T-helper 2 cell treated with Interferon-gamma antibody and Interleukin-4, amounts not matched to agents 5 μg/mL and 100 μg/mL, for 36 hours (primary cell): ENCODE measurements around the gene RPH3AL.
"Not testable (repeated sequence)": the region's sequence is repeated elsewhere in the genome, so short reads cannot be mapped to it uniquely, and the experiment has no call there.

Source experiments
- DNase-seq: peaks from one replicate; pipeline ENCODE4 v3.0.0; 2021; ENCODE audit warnings: low spot score
- H3K27ac Mint-ChIP-seq: one replicate; pipeline ENCODE4 v1.8.0; 2021; ENCODE audit warnings: mild to moderate bottlenecking, mixed read lengths
- H3K27me3 Mint-ChIP-seq: one replicate; pipeline ENCODE4 v1.8.0; 2021; ENCODE audit warnings: low read depth, mixed read lengths
- H3K36me3 Mint-ChIP-seq: one replicate; pipeline ENCODE4 v1.8.0; 2021; ENCODE audit warnings: low read depth, mixed read lengths
- H3K4me1 Mint-ChIP-seq: one replicate; pipeline ENCODE4 v1.8.0; 2021; ENCODE audit warnings: low read depth, mixed read lengths
- H3K4me3 Mint-ChIP-seq: one replicate; pipeline ENCODE4 v1.8.0; 2022; ENCODE audit warnings: mild to moderate bottlenecking, moderate library complexity, mixed read lengths
- H3K9me3 Mint-ChIP-seq: one replicate; pipeline ENCODE4 v1.8.0; 2021; ENCODE audit warnings: mixed read lengths

Gene RPH3AL

DNA sequence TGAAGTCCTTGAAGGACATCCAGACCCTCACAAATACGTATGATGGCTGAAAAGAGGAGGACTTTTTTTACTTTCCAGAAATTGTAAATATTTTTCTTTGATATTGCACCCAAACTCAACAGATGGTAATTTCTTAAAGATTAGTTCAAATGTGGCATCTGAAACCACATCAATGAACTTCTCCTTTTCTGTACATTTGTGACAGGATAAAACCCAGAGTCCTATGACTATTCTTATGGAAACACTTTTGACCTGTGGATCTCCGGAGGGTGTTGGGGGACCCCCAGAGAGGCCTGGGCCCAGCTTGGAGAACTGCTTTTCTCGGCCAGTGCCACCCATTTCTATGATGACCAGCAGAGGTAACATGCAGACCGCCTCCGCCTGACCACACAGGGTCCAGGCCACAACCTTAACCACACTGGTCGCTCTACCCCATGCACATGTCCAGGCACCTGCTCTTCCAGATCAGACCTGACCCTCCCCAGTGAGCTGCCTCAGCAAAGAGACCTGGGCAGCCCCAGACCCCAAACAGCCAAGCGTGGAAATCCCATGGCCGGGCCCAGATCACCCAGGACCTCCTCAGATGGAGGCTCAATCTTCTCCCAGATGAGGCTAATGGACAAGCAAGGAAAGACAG is 22.7 kb downstream of the RPH3AL start:
- Mint-ChIP-seq H3K36me3 (no peaks in the 10 kb centered on the region), H3K9me3 (no peaks in the 10 kb centered on the region), H3K4me3 (no peak overlapping the region), H3K4me1 (peaks cover 5% of the 10 kb centered on the region), H3K27ac (no peak overlapping the region), H3K27me3 (peaks cover 27% of the 10 kb centered on the region)
- no peak for DNase-seq

DNA sequence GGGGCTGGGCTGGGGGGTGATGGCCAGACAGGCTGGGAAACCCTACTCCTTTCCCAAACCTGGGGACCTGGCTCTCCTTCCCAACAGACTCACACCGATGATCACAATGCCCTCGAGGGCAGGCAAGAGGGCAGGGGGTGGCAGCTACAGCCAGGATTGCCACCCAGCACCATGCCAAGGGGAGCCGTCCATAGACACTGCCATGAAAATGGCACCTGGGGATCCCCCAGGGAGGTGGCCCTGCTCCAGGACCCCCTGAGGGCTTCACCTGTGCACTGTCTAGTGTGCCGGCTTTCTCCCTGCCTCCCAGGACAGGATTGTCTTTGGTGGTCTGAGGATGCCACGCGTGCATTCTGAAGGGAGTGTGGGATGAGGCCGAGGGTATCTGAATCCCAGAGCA is 24.6 kb downstream of the RPH3AL start:
- H3K36me3 Mint-ChIP-seq = no peaks in the 10 kb centered on the region
- H3K4me1 Mint-ChIP-seq = peaks cover 5% of the 10 kb centered on the region
- no peak for DNase-seq
- peaks cover 20% of the 10 kb centered on the region for H3K27me3 Mint-ChIP-seq
- H3K27ac Mint-ChIP-seq = no peak overlapping the region
- no peaks in the 10 kb centered on the region for H3K9me3 Mint-ChIP-seq
- no peak overlapping the region for H3K4me3 Mint-ChIP-seq

DNA sequence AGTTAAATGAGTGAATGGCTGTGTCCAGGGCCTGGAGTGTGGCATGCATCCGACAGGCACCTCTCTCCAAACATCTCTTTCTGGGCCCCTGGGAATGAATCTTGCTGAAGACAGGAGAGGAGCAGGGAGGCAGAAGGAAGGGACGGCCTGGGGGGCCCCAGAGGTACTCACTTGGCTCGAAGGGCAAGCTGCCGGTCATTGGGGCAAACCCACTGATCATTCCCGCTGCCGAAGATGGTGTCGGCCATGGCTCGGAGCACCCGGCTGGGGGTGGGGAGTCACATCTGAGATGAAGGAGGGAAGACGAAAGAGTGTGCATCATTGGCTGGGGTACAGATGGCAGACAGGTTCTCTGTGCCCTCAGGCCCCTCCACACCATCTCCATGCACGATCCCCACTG is 25.3 kb downstream of the RPH3AL start:
- H3K36me3 Mint-ChIP-seq = no peaks in the 10 kb centered on the region
- H3K27ac Mint-ChIP-seq = no peak overlapping the region
- H3K9me3 Mint-ChIP-seq = no peaks in the 10 kb centered on the region
- DNase-seq = no peak
- peaks cover 20% of the 10 kb centered on the region for H3K27me3 Mint-ChIP-seq
- peaks cover 5% of the 10 kb centered on the region for H3K4me1 Mint-ChIP-seq
- no peak overlapping the region for H3K4me3 Mint-ChIP-seq

DNA sequence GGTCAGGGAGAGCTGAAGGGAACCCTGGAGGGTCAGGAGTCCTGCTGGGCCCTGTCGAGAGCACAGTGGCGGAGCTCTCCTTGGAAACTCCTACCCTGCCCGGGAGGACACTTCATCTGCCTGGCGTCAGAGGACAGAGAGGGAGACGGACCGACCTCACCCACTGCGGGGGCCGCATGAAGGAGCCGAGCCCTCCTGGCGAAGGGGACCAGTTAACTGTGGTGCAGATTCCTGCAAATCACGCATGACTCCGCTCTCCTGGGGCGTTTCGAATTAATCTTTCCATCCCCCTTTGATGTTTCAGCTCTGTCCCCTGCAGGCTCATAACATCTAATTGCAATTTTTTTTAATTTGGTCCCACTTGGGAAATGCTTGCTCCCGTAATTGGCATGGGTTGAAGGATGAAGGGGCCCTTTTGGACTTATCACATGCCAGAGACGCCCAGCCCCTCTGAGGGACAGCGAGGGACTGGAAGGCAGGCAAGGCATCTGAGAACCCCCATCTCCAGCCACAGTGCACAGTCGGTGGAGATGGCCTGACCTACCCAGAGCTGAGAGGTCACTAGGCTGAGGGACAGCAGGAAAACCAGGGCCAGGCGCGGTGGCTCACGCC is 26.5 kb downstream of the RPH3AL start:
- no peaks in the 10 kb centered on the region for H3K9me3 Mint-ChIP-seq
- H3K36me3 Mint-ChIP-seq = no peaks in the 10 kb centered on the region
- H3K4me3 Mint-ChIP-seq = no peak overlapping the region
- no peak overlapping the region for H3K27ac Mint-ChIP-seq
- peaks cover 3% of the 10 kb centered on the region for H3K4me1 Mint-ChIP-seq
- H3K27me3 Mint-ChIP-seq = peaks cover 12% of the 10 kb centered on the region
- DNase-seq = no peak

DNA sequence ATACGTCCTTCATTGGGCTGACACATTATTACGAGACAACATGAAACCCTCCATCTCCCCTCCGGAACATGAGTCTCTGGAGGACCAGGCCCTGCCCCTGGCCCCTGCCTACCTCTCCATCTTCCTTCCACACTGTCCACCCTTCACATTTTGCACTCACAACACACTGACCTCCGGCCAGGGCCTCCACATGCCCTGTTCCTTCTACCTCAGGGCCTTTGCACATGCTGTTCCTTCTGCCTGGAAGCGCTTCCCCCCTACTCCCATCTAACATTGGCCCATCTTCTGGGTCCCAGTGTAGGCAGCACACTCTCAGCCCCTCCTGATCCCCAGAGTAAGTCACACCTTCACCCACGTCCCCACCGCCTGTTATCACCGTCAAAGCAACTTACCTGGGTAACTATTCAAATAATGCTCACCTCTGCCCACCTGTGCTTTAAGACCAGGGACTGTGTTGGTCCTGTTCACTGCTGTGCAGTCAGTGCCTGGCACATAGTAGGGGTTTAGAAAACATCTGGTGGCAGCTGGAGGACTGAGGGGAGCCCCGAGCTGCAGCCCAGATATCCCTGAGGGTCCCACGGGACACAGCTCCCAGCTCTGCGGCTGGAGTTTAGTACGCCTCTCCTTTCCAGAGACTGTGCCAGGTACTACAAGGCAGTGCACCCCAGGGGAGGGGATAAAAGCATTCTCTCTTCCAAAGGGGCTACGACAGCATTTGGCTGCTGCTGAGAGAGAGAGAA is 27.2 kb downstream of the RPH3AL start:
- Mint-ChIP-seq H3K36me3 (no peaks in the 10 kb centered on the region), H3K4me3 (no peak overlapping the region), H3K27me3 (peaks cover 9% of the 10 kb centered on the region), H3K9me3 (no peaks in the 10 kb centered on the region), H3K4me1 (no peaks in the 10 kb centered on the region), H3K27ac (no peak overlapping the region)
- no peak for DNase-seq

DNA sequence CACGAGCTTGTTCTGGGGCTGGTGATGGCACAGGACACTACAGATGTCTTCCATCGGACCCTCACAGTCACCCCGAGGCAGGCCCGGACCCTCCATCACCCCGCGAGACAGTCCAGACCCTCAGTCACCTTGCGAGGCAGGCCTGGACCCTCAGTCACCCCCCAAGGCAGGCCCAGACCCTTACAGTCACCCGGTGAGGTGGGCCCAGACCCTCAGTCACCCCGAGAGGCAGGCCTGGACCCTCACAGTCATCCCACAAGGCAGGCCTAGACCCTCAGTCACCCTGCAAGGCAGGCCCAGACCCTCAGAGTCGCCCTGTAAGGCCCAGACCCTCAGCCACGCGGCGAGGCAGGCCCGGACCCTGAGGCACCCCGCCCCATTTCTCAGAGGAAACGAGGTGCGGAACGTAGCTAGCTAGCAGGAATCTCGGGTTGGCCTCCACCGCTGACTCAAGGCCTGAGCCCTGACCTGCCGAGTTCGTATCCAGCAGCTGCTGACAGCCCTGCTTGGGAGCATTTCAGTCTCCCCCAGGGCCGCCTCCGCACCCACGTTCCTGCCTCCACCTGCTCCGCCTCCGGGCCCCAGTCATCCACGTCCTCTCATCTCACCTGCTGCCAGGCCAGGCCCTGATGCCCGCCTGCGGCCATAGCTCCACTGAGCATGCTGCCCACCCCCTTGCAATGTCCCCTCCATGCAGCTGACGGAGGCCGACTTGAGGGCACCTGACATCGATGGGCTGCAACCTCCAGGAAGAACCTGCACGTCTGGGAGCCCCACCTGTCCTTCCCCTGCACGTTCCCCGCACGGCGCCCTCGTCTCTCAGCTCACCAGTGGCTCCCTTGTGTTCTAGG is 28.7 kb downstream of the RPH3AL start:
- Mint-ChIP-seq H3K9me3 (no peaks in the 10 kb centered on the region), H3K27me3 (peaks cover 2% of the 10 kb centered on the region), H3K36me3 (no peaks in the 10 kb centered on the region), H3K4me3 (no peak overlapping the region), H3K27ac (no peak overlapping the region), H3K4me1 (no peaks in the 10 kb centered on the region)
- no peak for DNase-seq

DNA sequence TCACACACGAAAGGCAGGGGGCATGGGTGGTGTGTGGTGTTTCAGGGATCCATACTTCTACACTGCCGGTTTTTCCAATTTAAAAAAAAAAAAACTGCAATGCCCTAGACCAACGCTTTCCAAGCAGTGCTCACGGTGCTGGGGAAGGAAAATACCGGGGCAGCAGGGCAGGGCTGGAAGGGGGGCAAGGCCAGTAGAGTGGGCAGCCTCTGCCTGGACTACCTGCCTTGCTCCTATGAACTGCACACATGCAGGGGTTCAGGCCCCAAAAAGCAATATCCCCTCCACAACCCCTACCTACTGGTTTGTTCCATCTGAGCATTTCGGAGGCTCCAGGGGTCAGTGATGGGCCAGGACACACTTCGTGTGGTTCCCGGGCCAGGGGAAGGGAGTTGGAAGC is 29.4 kb downstream of the RPH3AL start:
- Mint-ChIP-seq H3K27me3 (no peaks in the 10 kb centered on the region), H3K4me3 (no peak overlapping the region), H3K9me3 (peaks cover 7% of the 10 kb centered on the region), H3K27ac (no peak overlapping the region), H3K36me3 (no peaks in the 10 kb centered on the region), H3K4me1 (no peaks in the 10 kb centered on the region)
- DNase-seq = no peak

DNA sequence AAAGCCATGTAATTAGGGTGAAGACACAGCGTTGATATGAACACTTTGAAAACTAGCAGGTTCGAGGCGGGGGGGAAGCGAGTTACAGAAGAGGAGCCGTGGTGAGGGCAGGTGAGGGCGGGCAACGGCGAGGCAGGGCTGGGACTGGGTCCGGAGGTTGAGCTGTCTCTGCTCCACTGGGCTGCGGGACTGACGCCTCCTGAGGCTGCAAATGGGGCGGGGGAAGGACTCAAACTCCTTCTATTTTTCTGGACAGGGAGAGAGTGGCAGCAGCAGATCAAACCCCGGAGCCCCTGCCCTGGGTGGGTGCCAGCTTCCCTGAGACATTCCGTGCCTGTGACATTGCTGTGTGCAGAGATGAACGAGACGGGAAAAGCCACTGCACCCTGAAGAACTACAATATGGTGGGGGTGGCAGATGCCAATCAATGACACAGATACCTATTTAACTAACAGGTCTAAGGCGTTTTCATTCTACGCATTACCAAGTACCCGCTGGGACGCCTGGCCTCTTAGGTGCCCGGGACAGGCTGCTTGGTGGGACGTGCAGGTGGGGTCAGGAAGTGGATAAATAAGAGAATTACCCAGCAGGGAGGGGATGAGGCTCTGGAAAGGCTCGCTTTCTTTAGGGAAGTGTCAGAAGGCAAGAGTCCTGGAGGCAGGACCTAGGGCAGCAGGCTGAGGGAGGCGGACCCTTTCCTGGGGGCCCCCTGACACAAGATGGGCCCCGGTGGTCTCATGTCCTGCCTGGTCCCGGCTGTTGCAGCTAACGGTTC is 30.4 kb downstream of the RPH3AL start:
- Mint-ChIP-seq H3K9me3 (peaks cover 13% of the 10 kb centered on the region), H3K4me1 (no peaks in the 10 kb centered on the region), H3K36me3 (no peaks in the 10 kb centered on the region), H3K27me3 (no peaks in the 10 kb centered on the region), H3K27ac (no peak overlapping the region), H3K4me3 (no peak overlapping the region)
- no peak for DNase-seq

DNA sequence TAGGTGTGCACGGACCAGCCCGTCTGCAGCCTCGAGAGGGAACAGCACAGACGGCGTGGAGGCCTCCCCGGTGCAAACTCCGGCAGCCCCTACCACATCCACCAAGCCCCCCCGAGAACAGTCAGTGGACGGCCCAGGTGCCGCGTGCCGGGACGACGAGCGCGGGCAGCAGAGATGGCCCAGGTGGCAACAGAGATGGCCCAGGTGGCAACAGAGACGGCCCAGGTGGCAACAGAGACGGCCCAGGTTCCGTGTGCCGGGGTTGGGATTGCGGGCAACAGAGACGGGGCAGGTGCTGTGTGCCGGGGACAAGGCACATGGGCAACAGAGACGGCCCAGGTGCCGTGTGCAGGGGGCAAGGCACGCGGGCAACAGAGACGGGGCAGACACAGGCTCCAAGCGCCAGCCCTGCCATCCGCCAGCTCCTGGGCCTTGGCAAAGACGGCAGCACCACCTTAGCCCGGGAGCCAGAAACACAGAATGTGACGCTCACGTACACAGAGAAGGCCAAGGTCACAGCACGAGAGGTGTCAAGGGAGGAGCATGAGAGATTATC is 31.1 kb downstream of the RPH3AL start:
- Mint-ChIP-seq H3K4me1 (no peaks in the 10 kb centered on the region), H3K4me3 (no peak overlapping the region), H3K27me3 (no peaks in the 10 kb centered on the region), H3K36me3 (no peaks in the 10 kb centered on the region), H3K27ac (no peak overlapping the region), H3K9me3 (peaks cover 19% of the 10 kb centered on the region)
- no peak for DNase-seq

DNA sequence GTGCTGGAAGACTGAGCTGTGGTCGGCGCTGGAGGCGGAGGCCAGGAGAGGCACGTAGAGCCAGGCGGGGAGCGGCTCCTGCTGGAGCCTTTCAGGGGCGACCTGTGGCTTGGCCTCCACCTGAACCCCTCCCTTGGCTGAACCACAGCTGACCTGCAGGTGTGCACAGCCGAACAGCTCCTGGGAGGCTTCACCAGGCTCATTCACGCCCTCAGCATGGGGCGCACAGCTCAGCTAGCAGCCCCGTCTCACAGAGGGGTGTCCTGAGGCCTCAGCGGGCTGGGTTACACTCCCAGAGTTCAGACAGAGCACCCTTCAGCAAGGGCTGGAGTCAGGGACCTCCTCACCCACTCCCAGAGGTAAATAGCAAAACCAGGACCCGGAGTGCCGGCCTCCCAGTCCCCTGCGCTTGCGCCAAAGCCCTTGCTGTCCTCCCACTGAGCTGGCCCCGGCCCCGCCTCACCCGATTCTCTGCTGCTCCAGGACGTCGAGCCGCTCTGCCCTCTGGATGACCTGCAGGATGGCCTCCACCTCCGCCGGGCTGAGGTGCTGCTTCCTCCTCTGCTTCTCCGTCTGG is 31.7 kb downstream of the RPH3AL start:
- Mint-ChIP-seq H3K27me3 (no peaks in the 10 kb centered on the region), H3K4me1 (no peaks in the 10 kb centered on the region), H3K36me3 (no peaks in the 10 kb centered on the region), H3K27ac (no peak overlapping the region), H3K9me3 (peaks cover 25% of the 10 kb centered on the region), H3K4me3 (no peak overlapping the region)
- no peak for DNase-seq

DNA sequence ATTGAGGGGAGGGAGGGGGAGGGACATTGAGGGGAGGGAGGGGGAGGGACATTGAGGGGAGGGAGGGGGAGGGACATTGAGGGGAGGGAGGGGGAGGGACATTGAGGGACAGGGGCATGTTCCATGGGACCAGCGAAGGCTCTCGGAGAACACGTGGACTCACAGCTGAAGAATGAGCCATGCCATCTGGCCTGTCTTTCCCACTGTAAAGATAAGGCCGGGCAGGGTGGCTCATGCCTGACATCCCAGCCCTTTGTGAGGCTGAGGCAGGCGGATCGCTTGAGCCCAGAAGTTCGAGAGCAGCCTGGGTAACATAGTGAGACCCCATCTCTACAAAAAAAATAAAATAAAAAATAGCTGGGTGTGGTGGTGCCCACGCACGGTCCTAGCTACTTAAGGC is 32.5 kb downstream of the RPH3AL start:
- no peak overlapping the region for H3K4me3 Mint-ChIP-seq
- H3K4me1 Mint-ChIP-seq = no peaks in the 10 kb centered on the region
- no peak overlapping the region for H3K27ac Mint-ChIP-seq
- H3K9me3 Mint-ChIP-seq = peaks cover 33% of the 10 kb centered on the region
- no peak for DNase-seq
- no peaks in the 10 kb centered on the region for H3K36me3 Mint-ChIP-seq
- H3K27me3 Mint-ChIP-seq = no peaks in the 10 kb centered on the region

DNA sequence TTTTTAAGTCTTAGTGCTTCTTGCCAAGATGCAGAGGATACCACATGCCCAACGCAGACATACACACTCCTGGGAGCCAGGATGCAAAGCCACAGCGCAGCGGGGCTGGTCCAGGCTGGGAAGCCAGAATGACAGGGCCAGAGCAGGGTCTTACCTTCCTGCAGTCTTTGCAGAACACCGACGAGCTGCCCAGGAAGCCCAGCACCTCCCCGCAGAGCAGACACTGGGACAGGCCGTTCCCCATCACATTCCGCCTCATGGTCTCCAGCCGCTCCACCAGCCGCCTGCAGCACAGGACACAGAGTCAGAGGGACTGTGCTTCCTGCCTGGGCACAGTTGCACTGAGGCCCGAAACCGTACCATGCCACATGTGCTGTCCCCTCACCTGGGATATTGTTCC is 33.3 kb downstream of the RPH3AL start:
- H3K27me3 Mint-ChIP-seq = no peaks in the 10 kb centered on the region
- H3K36me3 Mint-ChIP-seq = no peaks in the 10 kb centered on the region
- peaks cover 33% of the 10 kb centered on the region for H3K9me3 Mint-ChIP-seq
- no peaks in the 10 kb centered on the region for H3K4me1 Mint-ChIP-seq
- H3K4me3 Mint-ChIP-seq = no peak overlapping the region
- no peak for DNase-seq
- H3K27ac Mint-ChIP-seq = no peak overlapping the region

DNA sequence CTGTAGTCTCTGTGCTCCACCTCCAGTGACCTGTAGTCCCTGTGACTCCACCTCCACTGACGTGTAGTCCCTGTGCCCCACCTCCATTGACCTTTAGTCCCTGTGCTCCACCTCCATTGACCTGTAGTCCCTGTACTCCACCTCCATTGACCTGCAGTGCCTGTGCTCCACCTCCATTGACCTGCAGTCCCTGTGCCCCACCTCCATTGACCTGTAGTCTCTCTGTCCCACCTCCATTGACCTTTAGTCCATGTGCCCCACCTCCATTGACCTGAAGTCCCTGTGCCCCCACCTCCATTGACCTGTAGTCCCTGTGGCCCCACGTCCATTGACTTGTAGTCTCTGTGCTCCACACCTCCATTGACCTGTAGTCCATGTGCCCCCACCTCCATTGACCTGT is 35.5 kb downstream of the RPH3AL start:
- not testable (repeated sequence) for H3K27ac Mint-ChIP-seq, H3K36me3 Mint-ChIP-seq, DNase-seq, H3K27me3 Mint-ChIP-seq, H3K4me3 Mint-ChIP-seq, H3K4me1 Mint-ChIP-seq
- H3K9me3 Mint-ChIP-seq = peaks cover 33% of the 10 kb centered on the region
